Psoas muscle (tissue), 8 donors: ENCODE data around the gene RPL5. TPM values are rescaled to one million over a fixed set of nuclear protein-coding genes. Genes with fewer than 3 reads are reported as not detected.

Source experiments
- ATAC-seq, 4 donors: fragments of 200-7000 bp; cut with Tn5 transposase; one replicate each; pipeline ENCODE4 v1.9.1; 2020; ENCODE audit warnings: moderate library complexity in 3 of 4, mild to moderate bottlenecking in 2 of 4
- DNase-seq, 2 donors: peaks; one replicate each; pipeline ENCODE4 v3.0.0-alpha.2; 2020
- H3K27ac ChIP-seq: fragments of 200-600 bp; one replicate; pipeline ENCODE4 v1.8.0; 2022
- H3K27me3 ChIP-seq, 3 donors: fragments of 200-600 bp in 1 of 3; one replicate each; pipeline versions ENCODE4 v1.6.1 to v1.8.0; 2013 to 2022; ENCODE audit warnings: low read length in 2 of 3, mild to moderate bottlenecking in 2 of 3, moderate library complexity in 1 of 3; ENCODE audit not compliant: insufficient read depth in 3 of 3
- H3K36me3 ChIP-seq, 2 donors: fragments of 200-600 bp in 1 of 2; one replicate each; pipeline versions ENCODE4 v1.6.1 to v1.8.0; 2013 to 2022; ENCODE audit warnings: low read depth in 1 of 2, mild to moderate bottlenecking in 1 of 2, moderate library complexity in 1 of 2; ENCODE audit not compliant: insufficient read depth in 1 of 2
- H3K4me1 ChIP-seq: fragments of 200-600 bp; one replicate; pipeline ENCODE4 v1.8.0; 2022
- H3K4me3 ChIP-seq: fragments of 200-600 bp; one replicate; pipeline ENCODE4 v1.8.0; 2022; ENCODE audit warnings: mild to moderate bottlenecking
- H3K9me3 ChIP-seq: fragments of 200-600 bp; one replicate; pipeline ENCODE4 v1.8.0; 2022
- WGBS, 3 donors: extraction: QIAGEN DNeasy Blood & Tissue Kit; methylation state at CpG; one replicate each; pipeline versions ENCODE4 v1.1.6 to v1.1.7; 2013; 5-methylcytosine and 5-hydroxymethylcytosine counted together
- intact Hi-C, 2 donors: fragments of 100-400 bp; cut with DNase I; formaldehyde crosslinking; loops; one replicate each; pipeline versions ENCODE4 v1.11.0 to v1.14.2; 2022
- polyA plus RNA-seq, 3 donors: library from polyadenylated mRNA; stranded (reverse); fragments of 200-250 nt; gene quantifications; one replicate each; pipeline ENCODE4 v1.2.3, GENCODE V29; 2013
- total RNA-seq, 4 donors: library from RNA; stranded (reverse); fragmentation: NEBNext Ultra II Directional in 2 of 4; extraction: Animal tissue kit (Norgen Biotek cat#: 25700) in 2 of 4; gene quantifications; one replicate each; pipeline versions ENCODE4 v1.2.1 to v1.2.4, GENCODE V29; 2021 to 2023
- TF ChIP-seq, protein P1 (sequence below): fragments of 200-600 bp; IDR thresholded peaks from one replicate; pipeline ENCODE4 v1.8.0; 2022; ENCODE audit warnings: antibody characterized with exemption
- donor health status: healthy with polysubstance abuse.
- donor health status: DM: no; HTN: no; CAD: no; lungs with moderate emphysema.
- donor health status: Bipolar disorder and iron deficiency.
- donor health status: healthy.
- donor health status: DM: yes; HTN: yes; CAD: no.
- donor health status: DM: no; HTN: no; CAD: no.
- donor health status: DM: no; HTN: no; CAD: no.
- donor health status: DM: yes; HTN: yes; CAD: no.

Gene RPL5
- total and polyA plus RNA-seq, 7 donors, result 353 to 1,760 (median 601) TPM

DNA sequence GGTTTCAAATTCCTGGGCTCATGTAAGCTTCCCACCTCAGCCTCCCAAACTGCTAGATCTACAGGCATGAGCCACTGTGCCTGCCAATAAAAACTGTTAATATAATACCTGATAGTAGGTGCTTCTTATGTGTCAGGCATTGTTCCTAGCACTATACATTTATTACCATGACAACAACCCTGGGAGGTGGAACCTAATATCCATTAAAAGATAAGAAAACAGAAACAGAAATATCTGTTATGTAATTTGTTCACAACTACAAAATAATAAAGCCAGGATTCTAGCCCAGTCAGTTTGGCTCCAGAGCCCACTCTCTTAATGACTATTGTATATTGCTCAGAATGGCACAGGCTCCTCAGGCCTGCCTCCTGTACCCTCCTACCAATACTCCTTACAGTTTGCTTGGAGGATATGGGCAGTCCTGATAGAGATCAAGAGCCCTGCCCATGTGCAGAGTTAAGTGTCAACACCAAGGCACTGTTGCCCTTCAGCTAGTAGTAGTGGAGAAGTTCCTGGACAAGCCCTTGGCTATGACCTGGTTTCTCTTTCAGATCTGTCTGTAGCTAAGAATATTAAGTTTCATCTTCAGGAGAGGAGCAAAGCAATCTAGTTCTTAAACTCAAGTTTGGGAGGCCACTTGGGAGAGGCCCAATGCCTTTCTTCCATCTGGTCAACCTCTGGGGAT lies 22.4 kb downstream of the RPL5 start:
- TF ChIP-seq, protein P1, sequence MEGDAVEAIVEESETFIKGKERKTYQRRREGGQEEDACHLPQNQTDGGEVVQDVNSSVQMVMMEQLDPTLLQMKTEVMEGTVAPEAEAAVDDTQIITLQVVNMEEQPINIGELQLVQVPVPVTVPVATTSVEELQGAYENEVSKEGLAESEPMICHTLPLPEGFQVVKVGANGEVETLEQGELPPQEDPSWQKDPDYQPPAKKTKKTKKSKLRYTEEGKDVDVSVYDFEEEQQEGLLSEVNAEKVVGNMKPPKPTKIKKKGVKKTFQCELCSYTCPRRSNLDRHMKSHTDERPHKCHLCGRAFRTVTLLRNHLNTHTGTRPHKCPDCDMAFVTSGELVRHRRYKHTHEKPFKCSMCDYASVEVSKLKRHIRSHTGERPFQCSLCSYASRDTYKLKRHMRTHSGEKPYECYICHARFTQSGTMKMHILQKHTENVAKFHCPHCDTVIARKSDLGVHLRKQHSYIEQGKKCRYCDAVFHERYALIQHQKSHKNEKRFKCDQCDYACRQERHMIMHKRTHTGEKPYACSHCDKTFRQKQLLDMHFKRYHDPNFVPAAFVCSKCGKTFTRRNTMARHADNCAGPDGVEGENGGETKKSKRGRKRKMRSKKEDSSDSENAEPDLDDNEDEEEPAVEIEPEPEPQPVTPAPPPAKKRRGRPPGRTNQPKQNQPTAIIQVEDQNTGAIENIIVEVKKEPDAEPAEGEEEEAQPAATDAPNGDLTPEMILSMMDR, result no peak
- no peaks in the 10 kb centered on the region for H3K9me3 ChIP-seq

GRCh38 chr1:92855236-92855635 lies 23.4 kb downstream of the RPL5 start:
- TF ChIP-seq, protein P1, result no peak
- Histone ChIP-seq H3K27me3 (no peaks in the 10 kb centered on the region), H3K4me1 (peaks cover 10% of the 10 kb centered on the region), H3K36me3 (peaks cover 0 to 4% of the 10 kb centered on the region in 2 donors), H3K9me3 (no peaks in the 10 kb centered on the region), H3K4me3 (no peak overlapping the region), H3K27ac (no peak overlapping the region)
- WGBS, 3 donors, result 87 to 99% (median 99%) methylated on average over 4 of the region's 4 CpGs
- ATAC-seq, result no peak
- DNase-seq, result no peak
- intact Hi-C loops, result loop anchor here (5.0 to 10.0 kb wide), 2 partner anchors 107 to 210 kb away; partner anchors contain the start of gene DIPK1A (in 1 of the 2)

More for the DNA sequence above, 22.4 kb downstream of the RPL5 start:
- Histone ChIP-seq H3K4me1 (peaks cover 2% of the 10 kb centered on the region), H3K27ac (no peak overlapping the region), H3K36me3 (peaks cover 0 to 13% of the 10 kb centered on the region in 2 donors), H3K4me3 (no peak overlapping the region), H3K27me3 (no peaks in the 10 kb centered on the region)
- no peak for DNase-seq
- intact Hi-C loops, result loop anchor here in 1 of 2 donors (10.0 kb wide), 1 partner anchor 211 kb away; no protein-coding TSS in a partner anchor
- ATAC-seq, result no peak

DNA sequence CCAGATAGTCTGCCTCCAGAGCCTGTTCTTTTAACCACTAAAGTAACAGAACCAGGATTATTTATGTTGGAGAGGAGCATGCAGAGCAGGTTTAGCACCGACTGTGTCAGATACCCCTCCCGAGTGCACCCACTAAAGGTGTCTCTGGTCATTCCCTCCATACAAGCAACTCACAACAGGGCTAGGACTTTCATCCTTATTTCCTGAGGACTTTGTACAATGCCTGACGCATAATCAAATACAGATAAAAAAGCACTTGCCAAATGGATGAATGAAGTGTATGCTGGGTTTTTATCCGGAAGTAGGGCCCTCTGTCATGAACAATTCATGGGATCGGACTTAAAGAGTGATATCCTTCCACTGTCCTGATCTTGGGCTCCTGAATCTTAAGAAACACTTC lies 26.0 kb downstream of the RPL5 start:
- intact Hi-C loops, result loop anchor here (1.0 to 10.0 kb wide), 3 partner anchors 104 to 207 kb away; partner anchors contain the start of gene DIPK1A (in 1 of the 2)
- Histone ChIP-seq H3K27ac (no peak overlapping the region), H3K4me3 (no peak overlapping the region), H3K27me3 (no peaks in the 10 kb centered on the region), H3K4me1 (peaks cover 10% of the 10 kb centered on the region), H3K36me3 (no peaks in the 10 kb centered on the region), H3K9me3 (no peaks in the 10 kb centered on the region)
- TF ChIP-seq, protein P1, result no peak
- 76 to 87% (median 85%) methylated on average over 5 of the region's 5 CpGs for WGBS, 3 donors
- ATAC-seq (no peak), DNase-seq (no peak)

DNA sequence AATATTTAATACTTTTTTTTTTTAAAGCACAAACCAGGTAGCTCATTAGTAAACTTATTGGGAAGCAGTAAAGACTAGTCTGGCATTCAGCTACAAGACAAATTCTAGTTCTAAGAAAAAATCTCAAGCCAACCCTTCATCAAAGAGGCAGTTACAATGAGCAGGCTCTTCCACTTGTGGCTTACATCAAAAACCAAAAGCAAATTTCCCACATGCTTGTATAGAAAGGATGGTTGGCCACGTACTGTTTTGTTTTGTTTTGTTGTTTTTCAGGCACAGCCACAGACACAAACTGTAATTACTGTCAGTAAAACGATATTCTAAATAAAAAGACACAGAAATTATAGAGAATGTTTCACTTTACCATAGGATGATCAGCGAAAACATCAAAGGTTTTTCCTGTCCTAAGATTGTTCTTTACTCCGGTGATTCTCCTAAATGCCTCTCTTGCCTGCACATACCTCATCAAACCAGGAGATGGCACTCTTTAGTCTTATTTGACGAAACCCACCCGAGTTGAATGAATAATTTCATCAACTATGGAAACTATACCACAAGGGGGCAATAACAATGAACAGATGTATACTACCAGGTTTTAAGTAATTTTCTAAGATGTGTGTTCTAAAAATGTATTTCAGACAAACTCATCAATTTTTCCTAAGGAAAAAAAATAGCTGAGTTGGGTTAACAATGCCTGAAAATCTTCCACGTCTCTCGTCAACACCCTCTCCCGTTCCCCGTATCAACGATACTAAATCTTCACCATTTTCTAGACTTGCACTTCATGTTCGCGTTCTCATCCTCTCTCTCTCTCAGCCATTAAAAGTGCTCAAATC lies 26.9 kb downstream of the RPL5 start:
- intact Hi-C loops, result loop anchor here (1.0 to 10.0 kb wide), 4 partner anchors 102 to 206 kb away; partner anchors contain the start of gene DIPK1A (in 1 of the 2)
- TF ChIP-seq, protein P1, result peak; percentile 98
- 10 to 13% (median 11%) methylated on average over 13 of the region's 13 CpGs for WGBS, 3 donors
- DNase-seq (no peak), ATAC-seq (peak; percentile 78 to 91 (median 88))
- H3K4me1 ChIP-seq, result peaks cover 10% of the 10 kb centered on the region
- peak overlapping the region; percentile 54 for H3K4me3 ChIP-seq
- no peaks in the 10 kb centered on the region for H3K36me3 ChIP-seq
- H3K27ac ChIP-seq, result peak overlapping the region; percentile 74
- no peaks in the 10 kb centered on the region for H3K9me3 ChIP-seq
- H3K27me3 ChIP-seq, result no peaks in the 10 kb centered on the region
